Lung (tissue), 16 donors: ENCODE results near the gene PEX11G. TPM values are rescaled to one million over a fixed set of nuclear protein-coding genes. Genes with fewer than 3 reads are reported as not detected.

Source experiments
- ATAC-seq: fragments of 200-7000 bp; cut with Tn5 transposase; one replicate; pipeline ENCODE4 v1.9.1; 2020; ENCODE audit warnings: moderate number of reproducible peaks; ENCODE audit not compliant: insufficient read depth, low FRiP score
- DNase-seq, 3 donors: peaks; one replicate each; pipeline ENCODE4 v3.0.0-alpha.2; 2013 to 2017
- H3K27ac ChIP-seq, 2 donors: one replicate each; pipeline ENCODE4 v1.5.1; 2013; ENCODE audit warnings: mild to moderate bottlenecking in 2 of 2, moderate library complexity in 2 of 2, control low read depth in 1 of 2, inconsistent platforms in 1 of 2, low read depth in 1 of 2, low read length in 1 of 2
- H3K27me3 ChIP-seq, 3 donors: one replicate each; pipeline ENCODE4 v1.5.1; 2013; ENCODE audit warnings: low read length in 2 of 3; ENCODE audit not compliant: control insufficient read depth in 3 of 3, insufficient read depth in 3 of 3
- H3K36me3 ChIP-seq, 4 donors: one replicate each; pipeline ENCODE4 v1.5.1; 2013; ENCODE audit warnings: low read length in 4 of 4, mild to moderate bottlenecking in 1 of 4, moderate library complexity in 1 of 4; ENCODE audit not compliant: control insufficient read depth in 4 of 4, insufficient read depth in 4 of 4
- H3K4me1 ChIP-seq, 5 donors: one replicate each; pipeline ENCODE4 v1.5.1; 2013; ENCODE audit warnings: low read length in 5 of 5, mild to moderate bottlenecking in 2 of 5, moderate library complexity in 1 of 5; ENCODE audit not compliant: control insufficient read depth in 5 of 5, insufficient read depth in 5 of 5
- H3K4me3 ChIP-seq: one replicate; pipeline ENCODE4 v1.5.1; 2013; ENCODE audit warnings: mild to moderate bottlenecking, control low read depth, moderate library complexity
- H3K9ac ChIP-seq, 2 donors: one replicate each; pipeline ENCODE4 v1.5.1; 2013; ENCODE audit warnings: low read length in 2 of 2, control low read depth in 1 of 2; ENCODE audit not compliant: insufficient read depth in 1 of 2
- H3K9me3 ChIP-seq, 4 donors: one replicate each; pipeline ENCODE4 v1.5.1; 2013; ENCODE audit warnings: low read length in 3 of 4, mild to moderate bottlenecking in 1 of 4, moderate library complexity in 1 of 4; ENCODE audit not compliant: control insufficient read depth in 4 of 4, insufficient read depth in 3 of 4
- WGBS, 2 donors: extraction: QIAGEN DNeasy Blood & Tissue Kit; methylation state at CpG; one replicate each; pipeline ENCODE4 v1.1.7; 2013; 5-methylcytosine and 5-hydroxymethylcytosine counted together
- long read RNA-seq, 5 donors: transcript quantifications; one replicate each; lab custom pipeline, GENCODE V29; 2026
- polyA plus RNA-seq, 2 donors: library from polyadenylated mRNA; stranded (reverse); fragments of 200-250 nt; gene quantifications; one replicate each; pipeline ENCODE4 v1.2.1, GENCODE V29; 2013
- total RNA-seq, 2 donors: library from RNA; depleted of rRNA in 1 of 2; stranded (reverse); fragments of >200 nt in 1 of 2; gene quantifications; one replicate each; pipeline ENCODE4 v1.2.1, GENCODE V29; 2014 to 2021
- TF ChIP-seq, protein P1 (sequence below): IDR thresholded peaks from 2 replicates; pipeline ENCODE4 v1.5.1; 2012; ENCODE audit warnings: mild to moderate bottlenecking; ENCODE audit errors: control extremely low read depth, extremely low read depth
- donor health status: control.
- donor health status: control.
- donor health status: Bipolar disorder and iron deficiency.
- donor health status: healthy.
- donor health status: DM: yes; HTN: yes; CAD: no.

PEX11G gene
- 10 to 100 TPM in 1 of 2 donors, 1 to 10 TPM in 1; 4.1 to 10.3 TPM for total RNA-seq
- polyA plus RNA-seq: 10 to 100 TPM in 1 of 2 donors, 1 to 10 TPM in 1; 4.7 to 11.1 TPM
- long read RNA-seq, donor 1, partial matches to known transcripts: 0 of 44 reads
- long read RNA-seq, donor 1, other reads (novel, unspliced or antisense): 42 of 44 reads
- long read RNA-seq, donor 2: 0 reads
- long read RNA-seq, donor 3, partial matches to known transcripts: 0 of 1 reads
- long read RNA-seq, donor 3, other reads (novel, unspliced or antisense): 0 of 1 reads
- long read RNA-seq, donor 4, partial matches to known transcripts: 0 of 22 reads
- long read RNA-seq, donor 4, other reads (novel, unspliced or antisense): 21 of 22 reads
- long read RNA-seq, donor 5, partial matches to known transcripts: 0 of 1 reads
- long read RNA-seq, donor 5, other reads (novel, unspliced or antisense): 0 of 1 reads

DNA sequence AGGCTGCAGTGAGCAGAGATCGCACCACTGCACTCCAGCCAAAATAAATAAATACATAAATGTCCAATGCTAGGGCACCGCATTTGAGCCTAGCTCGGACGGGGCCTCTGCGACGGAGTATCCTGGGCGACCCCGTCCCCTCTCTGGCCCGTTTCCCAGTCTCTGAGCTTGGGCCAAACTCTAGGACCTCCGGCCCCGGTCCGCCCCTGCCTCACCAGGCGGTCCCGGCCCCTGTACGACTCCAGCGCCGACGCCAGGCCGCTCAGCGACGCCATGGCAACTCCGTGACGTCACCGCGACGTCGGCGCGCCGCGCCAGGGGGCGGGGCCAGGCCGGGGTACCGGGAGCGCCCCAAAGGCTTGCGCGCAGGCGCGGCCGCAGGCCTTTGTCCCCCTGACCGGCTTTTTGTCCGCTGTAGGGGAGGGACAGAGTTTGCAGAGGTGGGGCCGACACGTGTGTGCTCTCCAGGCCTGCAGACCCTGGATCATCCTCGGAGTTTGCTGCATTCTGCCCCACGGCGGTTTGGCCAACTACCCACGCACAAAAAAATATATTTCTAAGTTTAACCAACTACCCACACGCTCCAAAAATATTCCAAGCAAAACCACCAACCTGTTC, at the start of gene PEX11G:
Gene PEX11G (minus strand): TSS at position 300 of the 618 bp plus-strand sequence. CDS start 25 bp downstream, at position 275.
- WGBS, 2 donors: 1% methylated on average over 34 to 49 of the region's 49 CpGs

DNA sequence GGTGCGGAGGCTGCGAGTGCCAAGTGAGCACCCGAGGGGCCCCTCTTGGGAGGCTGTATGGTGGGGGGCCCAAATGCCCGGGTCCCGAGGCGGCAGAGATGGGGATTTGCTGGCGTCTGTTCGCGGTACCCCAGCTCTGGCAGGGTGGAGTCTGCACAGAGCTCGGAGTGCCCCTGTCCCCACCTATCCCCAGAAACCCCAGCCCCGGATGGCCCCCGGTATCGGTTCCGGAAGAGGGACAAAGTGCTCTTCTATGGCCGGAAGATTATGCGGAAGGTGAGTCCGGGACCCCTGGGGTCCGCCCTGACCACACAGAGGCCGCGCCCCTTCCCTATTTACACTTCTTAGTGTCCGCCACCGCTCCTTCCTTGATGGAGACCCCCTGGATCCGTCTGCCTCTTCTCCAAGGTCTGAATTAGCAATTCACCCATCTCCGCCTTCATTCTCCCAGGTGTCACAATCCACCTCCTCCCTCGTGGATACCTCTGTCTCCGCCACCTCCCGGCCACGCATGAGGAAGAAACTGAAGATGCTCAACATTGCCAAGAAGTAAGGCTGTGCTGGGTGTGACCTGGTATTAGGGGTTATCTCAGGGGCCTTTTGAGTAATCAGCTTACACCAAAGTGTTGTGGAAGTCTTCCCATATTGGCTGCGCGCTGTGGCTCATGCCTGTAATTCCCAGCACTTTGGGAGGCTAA, 47.3 kb upstream of the PEX11G start:
- no peak for DNase-seq
- Histone ChIP-seq H3K9me3 (no peaks in the 10 kb centered on the region), H3K4me3 (peak overlapping the region; percentile 80), H3K27ac (peak overlapping the region; percentile 11 to 90), H3K4me1 (peaks cover 0 to 14% (median 0%) of the 10 kb centered on the region in 5 donors), H3K36me3 (peaks cover 0 to 27% (median 4%) of the 10 kb centered on the region in 4 donors), H3K9ac (peak overlapping the region; percentile 49 to 77), H3K27me3 (no peaks in the 10 kb centered on the region)
- TF ChIP-seq, protein P1, sequence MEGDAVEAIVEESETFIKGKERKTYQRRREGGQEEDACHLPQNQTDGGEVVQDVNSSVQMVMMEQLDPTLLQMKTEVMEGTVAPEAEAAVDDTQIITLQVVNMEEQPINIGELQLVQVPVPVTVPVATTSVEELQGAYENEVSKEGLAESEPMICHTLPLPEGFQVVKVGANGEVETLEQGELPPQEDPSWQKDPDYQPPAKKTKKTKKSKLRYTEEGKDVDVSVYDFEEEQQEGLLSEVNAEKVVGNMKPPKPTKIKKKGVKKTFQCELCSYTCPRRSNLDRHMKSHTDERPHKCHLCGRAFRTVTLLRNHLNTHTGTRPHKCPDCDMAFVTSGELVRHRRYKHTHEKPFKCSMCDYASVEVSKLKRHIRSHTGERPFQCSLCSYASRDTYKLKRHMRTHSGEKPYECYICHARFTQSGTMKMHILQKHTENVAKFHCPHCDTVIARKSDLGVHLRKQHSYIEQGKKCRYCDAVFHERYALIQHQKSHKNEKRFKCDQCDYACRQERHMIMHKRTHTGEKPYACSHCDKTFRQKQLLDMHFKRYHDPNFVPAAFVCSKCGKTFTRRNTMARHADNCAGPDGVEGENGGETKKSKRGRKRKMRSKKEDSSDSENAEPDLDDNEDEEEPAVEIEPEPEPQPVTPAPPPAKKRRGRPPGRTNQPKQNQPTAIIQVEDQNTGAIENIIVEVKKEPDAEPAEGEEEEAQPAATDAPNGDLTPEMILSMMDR: no peak
- ATAC-seq: no peak
- WGBS, 2 donors: 13 to 17% methylated on average over 29 to 30 of the region's 30 CpGs

More for the DNA sequence above, at the start of gene PEX11G:
- TF ChIP-seq, protein P1: no peak
- H3K9ac ChIP-seq: peak within 1 kb of the TSS; percentile 52 to 63
- peak within 1 kb of the TSS; percentile 83 to 94 for H3K27ac ChIP-seq
- ATAC-seq (peak; percentile 93), DNase-seq (peak; percentile 95 to 96 (median 96))
- H3K4me1 ChIP-seq: peaks cover 0 to 13% (median 0%) of the 10 kb centered on the region in 5 donors
- H3K27me3 ChIP-seq: no peaks in the 10 kb centered on the region
- no peaks in the 10 kb centered on the region for H3K9me3 ChIP-seq
- no peaks in the 10 kb centered on the region for H3K36me3 ChIP-seq
- peak within 1 kb of the TSS; percentile 78 for H3K4me3 ChIP-seq

DNA sequence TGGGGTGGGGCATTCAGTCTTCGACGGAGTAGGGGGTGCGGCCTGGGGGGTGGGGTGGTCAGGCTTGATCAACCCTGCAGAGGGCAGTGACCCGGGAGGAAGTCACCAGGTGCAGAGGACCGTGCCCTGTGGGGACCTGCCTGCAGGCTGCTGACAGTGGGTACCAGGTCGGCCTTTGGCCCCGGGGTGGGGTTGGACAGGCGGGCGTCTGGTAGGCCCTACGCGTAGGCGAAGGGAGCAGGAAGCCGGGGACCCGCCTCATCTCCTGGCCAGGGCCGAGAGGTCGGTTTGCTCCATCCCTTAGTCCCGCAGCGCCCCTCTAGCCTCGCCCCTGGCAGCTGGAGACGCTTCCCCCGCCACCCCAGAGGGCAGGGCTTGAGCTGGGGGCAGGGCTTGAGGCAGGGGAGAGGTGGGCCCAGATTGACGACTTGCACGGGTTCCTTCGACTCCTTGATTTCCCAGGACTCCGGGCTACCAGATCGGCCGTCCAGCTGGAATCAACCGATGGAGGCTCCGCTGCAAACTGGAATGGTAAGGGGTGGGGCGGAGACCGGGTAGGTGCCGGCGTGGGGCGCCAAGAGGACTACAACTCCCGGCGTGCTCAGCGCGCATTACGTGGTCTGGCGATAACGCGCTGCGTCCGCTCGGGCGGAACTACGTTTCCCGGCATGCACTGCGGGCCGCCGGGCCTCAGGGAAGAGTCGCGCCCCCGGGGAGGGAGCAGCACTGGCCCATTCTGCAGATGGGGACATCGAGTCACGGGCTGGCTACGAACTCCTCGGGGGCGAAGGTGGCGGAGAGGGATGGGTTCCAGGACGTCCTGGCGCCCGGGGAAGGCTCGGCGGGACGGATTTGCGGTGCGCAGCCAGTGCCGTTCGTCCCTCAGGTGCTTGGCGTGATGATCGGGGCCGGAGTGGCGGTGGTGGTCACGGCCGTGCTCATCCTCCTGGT, 46.5 kb upstream of the PEX11G start, which contains the start of gene PNPLA6:
Gene PNPLA6 (plus strand): TSS at position 671 of the 951 bp plus-strand sequence. CDS start 72 bp downstream, at position 743.
- Histone ChIP-seq H3K27me3 (no peaks in the 10 kb centered on the region), H3K4me1 (peaks cover 0 to 14% (median 0%) of the 10 kb centered on the region in 5 donors), H3K36me3 (peaks cover 0 to 18% (median 3%) of the 10 kb centered on the region in 4 donors), H3K27ac (peak within 1 kb of the TSS; percentile 74 to 90), H3K9me3 (no peaks in the 10 kb centered on the region), H3K4me3 (peak within 1 kb of the TSS; percentile 80), H3K9ac (peak within 1 kb of the TSS; percentile 49 to 82)
- peak; percentile 87 for ATAC-seq
- peak; percentile 96 to 97 (median 97) for DNase-seq
- 0% methylated on average over 74 to 76 of the region's 76 CpGs for WGBS, 2 donors
- TF ChIP-seq, protein P1: no peak
